GF-D8 (cell line): Measurements from ENCODE around the gene SLC9A5.

Source experiments
- DNase-seq: peaks from one replicate; lab custom pipeline; 2025; lab: John Stamatoyannopoulos, UW

The SLC9A5 gene

GRCh38 chr16:67213197-67214019 is 35.4 kb upstream of the SLC9A5 start:
- DNase-seq, result no peak

DNA sequence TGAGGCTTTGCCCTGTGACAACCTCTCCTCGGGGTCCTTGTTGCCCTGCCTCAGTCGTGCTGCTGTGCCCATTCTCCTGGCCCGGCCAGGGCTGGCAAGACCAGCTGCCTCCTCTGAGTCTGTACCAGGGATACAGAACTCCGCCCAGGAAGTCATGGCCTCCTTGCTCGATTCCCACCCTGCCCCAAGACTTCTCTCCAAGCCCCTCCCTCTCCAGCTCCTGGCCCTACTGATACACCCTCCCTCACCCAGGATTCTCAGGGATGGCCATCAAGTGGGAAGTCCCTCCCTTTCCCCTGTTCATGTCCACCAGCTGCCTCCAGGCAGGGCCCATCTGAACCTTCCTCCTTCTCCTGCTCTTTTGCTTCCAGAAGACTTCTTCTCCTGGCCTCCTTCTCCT is 33.1 kb upstream of the SLC9A5 start:
- DNase-seq, result peak; percentile 33

DNA sequence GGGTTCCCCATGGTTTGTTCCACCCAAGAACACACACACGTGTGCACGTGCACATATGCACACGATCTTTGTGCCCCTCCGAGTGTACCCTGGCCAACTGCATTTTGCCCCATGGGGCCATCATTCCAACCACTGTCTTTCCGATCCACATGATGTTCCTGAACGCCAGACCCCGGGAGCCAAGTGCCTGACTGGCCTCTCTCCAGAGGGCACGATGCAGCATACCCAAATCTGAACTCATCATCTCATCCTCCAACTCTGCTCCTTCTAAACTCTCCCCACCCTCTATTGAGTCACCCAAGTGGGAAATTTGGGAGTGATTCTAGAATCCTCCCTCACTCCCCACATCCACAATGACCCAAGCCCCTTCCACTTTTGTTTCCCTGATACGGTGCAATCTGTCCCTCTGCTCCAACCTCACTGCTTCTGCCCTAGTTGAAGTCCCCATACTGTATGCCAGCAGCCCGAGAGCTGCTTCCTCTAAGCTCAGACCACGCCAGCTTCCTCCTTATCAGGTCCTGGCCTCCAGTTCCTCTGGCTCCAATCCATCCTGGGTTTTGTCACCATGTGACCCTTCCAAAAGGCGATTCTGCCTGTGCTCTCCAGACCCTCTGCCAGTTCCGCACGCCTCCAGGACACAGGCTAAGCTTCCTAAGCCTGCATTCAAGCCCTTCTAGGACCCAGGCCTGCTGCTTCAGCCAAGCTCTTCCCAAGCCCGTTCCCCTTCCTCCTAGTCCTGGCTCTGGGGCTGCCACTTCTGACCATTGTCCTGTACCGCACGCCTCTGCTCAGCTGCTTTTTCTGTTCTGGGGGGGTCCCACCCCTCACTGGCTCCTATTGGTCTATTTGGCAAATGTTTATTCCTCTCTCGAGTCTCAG is 31.9 kb upstream of the SLC9A5 start:
- peak; percentile 71 for DNase-seq

- DNase-seq, result no peak
These were observed 24.8 kb upstream of the SLC9A5 start for GRCh38 chr16:67223992-67224391.

GRCh38 chr16:67226295-67226803 is 22.4 kb upstream of the SLC9A5 start:
- no peak for DNase-seq

DNA sequence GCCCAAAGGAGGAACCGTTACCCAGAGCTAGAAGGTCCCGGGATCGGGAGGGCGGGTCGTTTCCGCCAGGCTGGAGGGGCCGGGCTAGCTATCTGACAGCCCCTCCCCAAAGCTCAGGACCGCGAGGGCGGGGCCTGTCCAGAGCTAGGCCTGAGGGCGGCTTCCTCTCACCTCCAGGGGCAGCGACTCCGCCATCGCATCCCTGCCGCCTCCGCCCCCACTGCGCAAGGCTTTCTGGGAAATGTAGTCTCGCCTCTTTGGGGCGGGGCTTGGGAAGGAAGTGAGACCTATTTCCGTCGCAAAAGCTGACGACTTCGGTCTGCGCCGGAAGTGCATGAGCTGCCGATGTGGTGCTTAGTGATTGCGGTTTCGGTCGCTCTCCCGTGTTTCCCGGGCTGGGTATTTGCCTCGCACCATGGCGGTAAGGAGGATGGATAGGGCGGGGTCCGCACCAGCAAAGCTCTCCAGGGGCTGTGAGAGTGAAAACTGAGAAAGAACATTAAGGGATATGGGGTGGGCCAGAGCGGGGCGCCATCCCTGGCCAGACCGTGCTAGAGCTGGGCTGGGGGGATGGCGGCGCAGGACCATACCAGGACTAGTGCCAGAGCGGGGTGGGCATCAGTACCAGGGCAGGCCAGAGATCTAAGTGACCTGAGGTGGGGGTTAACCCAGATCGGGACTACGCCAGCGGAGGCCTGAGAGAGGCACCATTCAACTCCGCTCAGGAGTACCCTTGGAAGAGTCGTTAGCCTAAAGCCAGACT is 21.8 kb upstream of the SLC9A5 start, which contains the start of gene TMEM208:
Gene TMEM208, plus strand, starts transcription at position 327 of the 763 bp plus-strand sequence. Its CDS starts 89 bp downstream, at position 416.
- DNase-seq, result peak; percentile 90

GRCh38 chr16:67227567-67227921 is 21.2 kb upstream of the SLC9A5 start:
- DNase-seq, result no peak

DNA sequence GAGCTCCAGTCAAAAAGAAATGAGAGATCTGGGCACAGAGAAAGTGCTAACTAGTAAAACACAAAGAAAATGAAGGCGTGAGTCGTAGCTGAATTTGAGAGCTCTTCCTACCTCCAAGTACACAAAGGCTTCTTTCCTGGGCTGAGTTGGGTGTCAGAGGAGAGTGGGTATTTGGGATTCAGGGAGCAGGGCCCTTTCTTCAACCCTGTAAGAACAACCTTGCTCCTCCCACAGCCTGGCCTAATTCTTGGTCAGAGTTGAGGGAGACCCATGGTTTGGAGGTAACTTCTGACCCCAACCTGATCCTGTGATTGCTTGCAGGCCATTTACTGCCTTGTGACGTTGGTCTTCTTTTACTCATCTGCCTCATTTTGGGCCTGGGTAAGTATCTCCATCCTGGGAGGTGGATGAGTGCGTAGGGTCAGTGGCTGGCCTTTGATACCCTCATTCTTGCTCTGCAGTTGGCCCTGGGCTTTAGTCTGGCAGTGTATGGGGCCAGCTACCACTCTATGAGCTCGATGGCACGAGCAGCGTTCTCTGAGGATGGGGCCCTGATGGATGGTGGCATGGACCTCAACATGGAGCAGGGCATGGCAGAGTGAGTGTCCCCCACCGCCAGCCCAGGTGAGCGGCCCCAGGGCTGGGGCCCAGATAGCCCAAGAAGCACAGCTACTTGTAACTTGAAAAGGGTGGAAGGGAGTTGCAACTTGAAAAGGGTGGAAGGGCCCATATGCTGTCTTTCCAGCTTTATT is 20.6 kb upstream of the SLC9A5 start:
- no peak for DNase-seq

- no peak for DNase-seq
These were observed 19.9 kb upstream of the SLC9A5 start for GRCh38 chr16:67228905-67229304.

DNA sequence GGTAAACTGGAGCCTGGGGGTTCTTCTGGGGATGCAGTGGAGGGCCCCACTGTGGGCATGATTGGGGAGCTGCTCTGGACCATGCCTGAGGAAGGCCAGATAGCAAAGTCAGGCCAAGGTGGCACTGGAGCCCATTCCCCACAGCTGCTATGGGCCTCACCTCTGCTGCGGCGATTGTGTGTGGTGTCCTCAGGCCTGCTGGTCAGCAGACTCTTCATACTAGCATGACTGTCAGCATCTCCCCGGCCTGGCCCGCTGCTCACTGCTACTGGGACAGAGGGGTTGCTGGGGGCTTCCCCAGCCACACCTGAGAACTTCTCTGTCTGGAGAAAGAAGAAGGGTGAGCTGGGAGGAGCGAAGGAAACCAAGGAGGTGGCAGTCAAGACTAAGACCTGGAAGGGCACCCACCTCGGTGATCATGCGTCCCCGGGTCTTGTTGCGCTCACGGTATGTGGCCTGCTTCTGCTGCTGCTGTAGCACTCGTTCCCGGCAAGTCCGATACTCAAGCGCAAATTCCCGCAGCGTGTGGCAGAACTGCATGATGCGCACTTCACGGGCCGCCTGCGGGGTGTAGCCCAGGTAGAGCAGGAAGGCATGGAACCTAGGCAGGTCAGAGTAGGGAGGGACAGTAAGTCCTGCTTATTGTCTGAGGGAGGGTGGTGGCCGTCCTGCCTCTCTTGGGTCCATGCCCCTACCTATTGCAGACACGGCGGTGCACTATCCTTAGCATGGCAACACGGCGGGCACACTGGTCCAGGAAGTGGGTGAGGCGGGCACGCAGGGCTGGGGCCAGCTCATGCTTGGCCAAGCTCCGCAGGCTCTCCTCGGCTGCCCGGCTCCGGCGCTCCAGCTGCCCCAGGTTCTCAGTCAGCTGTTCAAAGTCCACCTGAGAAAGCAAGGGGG is 18.6 kb upstream of the SLC9A5 start:
- no peak for DNase-seq

DNA sequence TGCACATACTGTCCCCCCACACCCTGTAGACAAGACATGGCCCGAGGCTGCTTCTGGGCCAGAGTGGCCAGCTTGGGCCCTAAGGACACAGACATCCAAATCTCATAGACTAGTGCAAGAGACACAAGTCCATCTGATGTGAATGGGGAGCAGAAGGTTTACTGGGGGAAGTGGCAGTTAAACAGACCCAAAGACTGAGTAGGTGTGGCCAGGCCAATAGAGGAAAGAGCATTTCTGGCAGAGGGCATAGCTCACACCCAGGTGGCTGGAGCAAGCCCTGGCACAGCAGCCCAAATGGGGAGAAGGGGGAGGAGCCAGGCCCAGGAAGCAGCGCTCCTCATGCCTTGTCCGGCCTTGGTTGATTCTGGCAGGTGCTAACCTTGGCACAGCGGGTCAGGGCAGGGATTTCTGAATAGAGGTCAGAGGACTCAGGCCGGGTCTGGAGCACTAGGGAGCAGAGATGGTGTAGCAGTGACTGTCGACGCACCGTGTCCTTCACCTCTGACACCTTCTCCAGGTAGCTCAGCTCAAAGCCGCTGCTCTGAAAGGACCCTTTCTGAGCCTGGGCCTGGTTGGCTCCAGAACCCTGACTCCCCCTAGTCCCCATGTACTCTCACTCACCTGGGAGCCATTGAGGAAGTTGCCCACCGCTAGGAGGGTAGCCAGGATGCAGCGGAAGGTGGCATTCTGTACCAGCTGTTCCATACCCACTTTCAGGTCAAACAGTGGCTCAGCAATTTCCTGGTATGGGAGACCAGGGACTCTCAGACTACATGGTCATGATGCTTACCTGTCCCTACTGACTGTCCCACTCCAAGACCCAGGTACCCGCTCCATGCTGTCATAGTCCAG is 17.7 kb upstream of the SLC9A5 start:
- DNase-seq, result no peak

GRCh38 chr16:67233596-67233995 is 15.2 kb upstream of the SLC9A5 start:
- no peak for DNase-seq

DNA sequence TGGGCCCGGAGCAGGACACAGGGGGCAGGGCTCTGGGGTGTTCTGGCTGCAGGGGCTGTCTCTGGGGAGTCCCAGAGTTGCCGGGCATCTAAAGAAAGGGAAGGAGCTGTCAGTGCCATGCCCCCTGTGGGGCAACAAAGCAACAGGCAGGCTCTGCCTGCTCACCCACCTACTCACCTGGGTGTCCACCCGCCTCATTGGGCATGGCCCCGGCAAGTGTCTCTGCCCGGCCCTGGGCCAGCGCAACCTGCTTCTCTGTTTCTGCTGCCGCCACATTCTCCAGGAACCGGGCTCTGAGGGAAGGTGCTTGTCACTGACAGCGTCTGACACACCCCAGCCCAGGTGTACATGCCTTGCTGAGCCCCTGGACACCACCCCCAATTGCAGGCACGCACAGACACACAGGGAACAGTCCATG is 14.6 kb upstream of the SLC9A5 start:
- DNase-seq, result no peak

- no peak for DNase-seq
These were observed 12.8 kb upstream of the SLC9A5 start for GRCh38 chr16:67235816-67236562.

DNA sequence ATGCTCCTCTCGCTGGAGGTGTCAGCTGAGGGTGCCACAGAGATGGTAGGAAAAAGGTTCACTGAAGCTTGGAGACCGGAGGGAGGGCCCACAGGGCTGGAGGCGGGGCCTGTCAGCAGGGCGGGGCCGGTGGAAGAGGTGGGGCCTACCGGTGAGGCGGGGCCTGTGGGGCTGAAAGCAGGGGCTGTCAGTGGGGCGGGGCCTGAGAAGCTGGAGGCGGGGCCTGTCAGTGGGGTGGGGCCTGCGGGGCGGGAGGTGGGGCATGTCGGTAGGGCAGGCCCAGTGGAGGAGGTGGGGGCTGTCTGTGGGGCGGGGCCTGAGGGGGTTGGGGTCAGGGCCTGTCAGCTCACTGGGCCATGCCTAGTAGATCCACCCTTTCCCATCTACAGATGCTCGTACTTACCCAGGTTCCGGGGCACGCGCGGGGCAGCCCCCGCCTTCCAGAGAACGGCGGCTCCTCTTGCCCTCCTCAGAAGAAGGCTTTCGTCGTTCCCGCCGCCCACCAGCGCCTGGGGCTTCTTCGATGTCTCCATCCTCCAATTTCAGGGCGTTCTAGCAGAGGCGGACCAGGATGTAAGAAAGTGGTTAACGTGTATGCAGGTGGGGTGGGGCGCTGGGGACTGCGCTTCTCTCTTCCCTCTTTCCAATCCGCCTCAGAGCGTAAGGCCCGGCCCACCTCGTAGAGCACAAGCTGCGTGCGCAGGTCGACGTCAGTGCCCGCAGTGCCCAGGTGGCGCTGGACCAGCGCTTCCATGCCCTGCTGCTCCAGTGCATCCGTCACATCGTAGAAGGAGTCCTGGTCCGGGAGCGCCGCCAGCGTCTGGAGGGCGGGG is 12.0 kb upstream of the SLC9A5 start:
- DNase-seq, result no peak

DNA sequence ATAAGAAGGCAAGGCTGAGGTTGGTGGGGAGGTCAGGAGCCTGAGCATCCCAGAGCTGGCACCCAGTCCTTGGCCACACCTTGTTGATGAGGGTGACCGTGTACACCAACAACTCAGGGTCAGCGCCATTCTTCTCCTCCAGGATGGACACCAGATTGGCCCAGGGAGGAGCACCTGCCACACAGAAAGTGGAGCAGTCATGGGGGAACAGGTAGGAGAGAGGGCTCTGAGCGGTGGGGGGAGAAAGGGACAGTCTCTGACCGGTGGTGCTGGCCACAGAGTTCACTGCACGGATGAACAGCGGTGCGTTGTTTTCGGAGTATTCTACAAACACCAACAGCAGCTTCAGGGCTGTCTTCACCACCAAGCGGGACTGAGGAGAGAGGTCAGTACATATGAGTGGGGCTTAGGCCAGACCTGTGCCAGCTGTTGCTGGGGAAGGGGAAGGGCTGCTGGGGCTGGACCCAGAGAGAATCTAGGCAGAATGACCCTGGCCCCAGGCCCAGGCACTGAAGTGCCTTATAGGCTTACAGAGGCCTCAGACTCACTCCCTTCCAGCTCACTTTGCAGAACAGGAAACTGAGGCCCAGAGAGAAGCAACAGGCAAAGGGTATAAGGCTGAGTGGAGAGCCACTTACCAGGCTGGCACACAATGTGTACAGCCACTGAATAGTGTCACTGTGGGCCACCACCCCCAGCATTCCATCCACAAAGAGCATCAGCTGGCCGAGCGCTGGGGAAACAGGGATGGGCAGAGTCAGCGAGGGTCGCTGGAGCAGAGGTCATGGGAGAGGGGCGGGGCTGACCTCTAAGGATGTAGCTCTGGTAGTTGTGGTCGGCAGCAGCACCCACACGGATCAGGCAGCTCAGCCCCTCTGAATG is 11.1 kb upstream of the SLC9A5 start:
- DNase-seq, result no peak

DNA sequence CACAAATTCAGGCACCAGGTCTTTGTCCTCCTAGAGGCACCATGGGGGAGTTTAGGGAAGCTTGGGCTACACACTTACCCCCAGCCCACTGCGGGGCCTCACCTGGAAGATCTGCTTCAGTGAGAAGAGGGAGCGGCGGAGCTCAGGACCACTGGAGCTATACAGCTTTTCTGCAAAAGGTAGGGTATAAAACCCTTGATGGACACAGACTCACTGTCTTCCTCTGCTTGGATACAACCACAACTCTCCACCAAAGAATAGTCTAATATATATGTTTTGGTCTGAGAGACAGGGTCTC is 10.6 kb upstream of the SLC9A5 start:
- DNase-seq, result no peak
